Stimulated activated CD8-positive, alpha-beta memory T cell treated with anti-CD3 and anti-CD28 coated beads, Interleukin-15, amount 100 ng/mL, for 4 hours (primary cell): Measurements from ENCODE around the gene EXOC3L1.

Source experiments
- DNase-seq, 2 donors: peaks; one replicate each; pipeline ENCODE4 v3.0.0-alpha.2; 2020; ENCODE audit warnings: low read depth in 2 of 2

EXOC3L1 gene, protein sequence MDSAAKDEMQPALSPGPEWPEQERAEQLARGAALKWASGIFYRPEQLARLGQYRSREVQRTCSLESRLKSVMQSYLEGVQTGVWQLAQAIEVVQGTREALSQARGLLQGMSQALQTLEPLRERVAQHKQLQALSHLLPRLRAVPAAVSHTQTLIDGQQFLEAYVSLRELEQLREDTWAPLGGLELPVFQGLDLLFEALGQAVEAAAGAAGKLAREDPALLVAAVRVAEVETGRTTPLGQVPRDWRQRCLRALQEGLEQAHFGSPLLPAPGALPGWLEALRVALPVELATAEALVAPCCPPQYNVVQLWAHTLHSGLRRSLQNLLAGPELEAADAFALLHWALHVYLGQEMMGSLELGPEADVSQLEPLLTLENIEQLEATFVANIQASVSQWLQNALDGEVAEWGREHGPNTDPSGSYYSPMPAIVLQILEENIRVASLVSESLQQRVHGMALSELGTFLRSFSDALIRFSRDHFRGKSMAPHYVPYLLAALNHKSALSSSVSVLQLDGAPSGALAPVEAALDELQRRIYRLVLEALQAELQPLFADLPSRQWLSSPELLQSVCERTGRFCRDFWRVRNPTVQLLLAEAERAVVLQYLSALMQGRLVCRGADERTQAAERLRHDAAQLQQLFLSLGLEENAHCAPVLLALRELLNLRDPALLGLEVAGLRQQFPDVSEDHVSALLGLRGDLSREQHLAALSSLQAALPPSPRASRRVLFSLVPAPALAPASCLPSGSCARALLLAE

GRCh38 chr16:67190041-67190440 is at the start of gene EXOC3L1:
Gene EXOC3L1 (minus strand): TSS chr16:67190136. CDS start chr16:67189676, 460 bp downstream.
- no peak for DNase-seq

DNA sequence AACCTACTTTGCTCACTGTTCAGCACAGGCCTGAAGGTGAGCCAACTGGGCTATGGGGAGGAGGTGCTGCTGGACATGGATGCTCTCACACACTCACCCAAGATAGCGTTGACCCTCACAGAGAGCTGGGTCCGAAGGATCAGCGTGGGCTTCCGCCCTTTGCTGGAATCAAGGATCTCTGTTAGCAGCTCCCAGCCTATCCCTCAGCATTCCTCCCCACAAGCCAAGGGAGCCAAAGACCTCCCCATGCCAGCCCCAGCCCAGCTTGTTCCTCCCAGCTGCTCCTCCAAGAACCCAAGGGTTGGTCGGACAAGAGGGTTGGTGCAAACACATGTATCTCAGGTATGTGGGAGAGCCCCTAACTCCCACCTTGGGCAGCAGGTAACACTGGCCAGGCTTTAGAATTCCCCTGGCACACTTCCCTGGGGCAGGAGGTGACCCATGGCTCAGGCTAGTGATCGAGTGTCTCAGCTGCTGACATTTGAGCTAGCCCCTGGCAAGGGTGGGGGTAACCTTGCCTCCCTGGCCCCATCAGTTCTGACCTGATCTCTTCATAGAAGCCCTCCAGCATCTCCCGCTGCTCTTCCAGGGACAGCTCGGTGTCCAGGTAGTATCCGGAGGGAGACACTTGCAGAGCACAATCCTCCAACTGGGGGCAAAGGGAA is 49.0 kb upstream of the EXOC3L1 start:
- no peak for DNase-seq

- no peak for DNase-seq
Measured at GRCh38 chr16:67238278-67238575, 48.3 kb upstream of the EXOC3L1 start.

DNA sequence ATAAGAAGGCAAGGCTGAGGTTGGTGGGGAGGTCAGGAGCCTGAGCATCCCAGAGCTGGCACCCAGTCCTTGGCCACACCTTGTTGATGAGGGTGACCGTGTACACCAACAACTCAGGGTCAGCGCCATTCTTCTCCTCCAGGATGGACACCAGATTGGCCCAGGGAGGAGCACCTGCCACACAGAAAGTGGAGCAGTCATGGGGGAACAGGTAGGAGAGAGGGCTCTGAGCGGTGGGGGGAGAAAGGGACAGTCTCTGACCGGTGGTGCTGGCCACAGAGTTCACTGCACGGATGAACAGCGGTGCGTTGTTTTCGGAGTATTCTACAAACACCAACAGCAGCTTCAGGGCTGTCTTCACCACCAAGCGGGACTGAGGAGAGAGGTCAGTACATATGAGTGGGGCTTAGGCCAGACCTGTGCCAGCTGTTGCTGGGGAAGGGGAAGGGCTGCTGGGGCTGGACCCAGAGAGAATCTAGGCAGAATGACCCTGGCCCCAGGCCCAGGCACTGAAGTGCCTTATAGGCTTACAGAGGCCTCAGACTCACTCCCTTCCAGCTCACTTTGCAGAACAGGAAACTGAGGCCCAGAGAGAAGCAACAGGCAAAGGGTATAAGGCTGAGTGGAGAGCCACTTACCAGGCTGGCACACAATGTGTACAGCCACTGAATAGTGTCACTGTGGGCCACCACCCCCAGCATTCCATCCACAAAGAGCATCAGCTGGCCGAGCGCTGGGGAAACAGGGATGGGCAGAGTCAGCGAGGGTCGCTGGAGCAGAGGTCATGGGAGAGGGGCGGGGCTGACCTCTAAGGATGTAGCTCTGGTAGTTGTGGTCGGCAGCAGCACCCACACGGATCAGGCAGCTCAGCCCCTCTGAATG is 47.7 kb upstream of the EXOC3L1 start:
- DNase-seq, result no peak

DNA sequence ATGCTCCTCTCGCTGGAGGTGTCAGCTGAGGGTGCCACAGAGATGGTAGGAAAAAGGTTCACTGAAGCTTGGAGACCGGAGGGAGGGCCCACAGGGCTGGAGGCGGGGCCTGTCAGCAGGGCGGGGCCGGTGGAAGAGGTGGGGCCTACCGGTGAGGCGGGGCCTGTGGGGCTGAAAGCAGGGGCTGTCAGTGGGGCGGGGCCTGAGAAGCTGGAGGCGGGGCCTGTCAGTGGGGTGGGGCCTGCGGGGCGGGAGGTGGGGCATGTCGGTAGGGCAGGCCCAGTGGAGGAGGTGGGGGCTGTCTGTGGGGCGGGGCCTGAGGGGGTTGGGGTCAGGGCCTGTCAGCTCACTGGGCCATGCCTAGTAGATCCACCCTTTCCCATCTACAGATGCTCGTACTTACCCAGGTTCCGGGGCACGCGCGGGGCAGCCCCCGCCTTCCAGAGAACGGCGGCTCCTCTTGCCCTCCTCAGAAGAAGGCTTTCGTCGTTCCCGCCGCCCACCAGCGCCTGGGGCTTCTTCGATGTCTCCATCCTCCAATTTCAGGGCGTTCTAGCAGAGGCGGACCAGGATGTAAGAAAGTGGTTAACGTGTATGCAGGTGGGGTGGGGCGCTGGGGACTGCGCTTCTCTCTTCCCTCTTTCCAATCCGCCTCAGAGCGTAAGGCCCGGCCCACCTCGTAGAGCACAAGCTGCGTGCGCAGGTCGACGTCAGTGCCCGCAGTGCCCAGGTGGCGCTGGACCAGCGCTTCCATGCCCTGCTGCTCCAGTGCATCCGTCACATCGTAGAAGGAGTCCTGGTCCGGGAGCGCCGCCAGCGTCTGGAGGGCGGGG is 46.8 kb upstream of the EXOC3L1 start:
- peak in 1 of 2 donors; percentile 27 for DNase-seq

- DNase-seq, result no peak
Measured at GRCh38 chr16:67235816-67236562, 46.1 kb upstream of the EXOC3L1 start.

DNA sequence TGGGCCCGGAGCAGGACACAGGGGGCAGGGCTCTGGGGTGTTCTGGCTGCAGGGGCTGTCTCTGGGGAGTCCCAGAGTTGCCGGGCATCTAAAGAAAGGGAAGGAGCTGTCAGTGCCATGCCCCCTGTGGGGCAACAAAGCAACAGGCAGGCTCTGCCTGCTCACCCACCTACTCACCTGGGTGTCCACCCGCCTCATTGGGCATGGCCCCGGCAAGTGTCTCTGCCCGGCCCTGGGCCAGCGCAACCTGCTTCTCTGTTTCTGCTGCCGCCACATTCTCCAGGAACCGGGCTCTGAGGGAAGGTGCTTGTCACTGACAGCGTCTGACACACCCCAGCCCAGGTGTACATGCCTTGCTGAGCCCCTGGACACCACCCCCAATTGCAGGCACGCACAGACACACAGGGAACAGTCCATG is 44.3 kb upstream of the EXOC3L1 start:
- DNase-seq, result no peak

DNA sequence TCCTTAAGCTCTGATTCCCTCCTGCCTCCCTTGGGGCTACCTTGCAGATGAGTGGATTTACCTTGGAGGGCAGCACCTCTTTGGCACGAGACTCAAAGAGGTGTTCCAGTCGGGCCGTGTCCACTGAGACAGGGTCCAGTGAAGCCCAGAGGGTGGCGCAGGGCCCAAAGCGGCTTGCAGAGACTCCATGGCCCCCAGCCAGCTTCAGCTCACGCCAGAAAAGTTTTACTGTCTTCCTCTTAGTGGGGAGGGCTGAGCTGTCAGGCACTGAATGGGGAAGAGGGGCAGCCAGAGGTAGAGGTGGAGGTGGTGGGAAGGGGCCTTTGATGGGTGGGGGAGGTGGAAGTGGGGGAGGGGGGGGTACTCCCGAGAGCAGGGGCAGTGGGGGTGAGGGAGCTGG is 43.7 kb upstream of the EXOC3L1 start:
- DNase-seq, result no peak

DNA sequence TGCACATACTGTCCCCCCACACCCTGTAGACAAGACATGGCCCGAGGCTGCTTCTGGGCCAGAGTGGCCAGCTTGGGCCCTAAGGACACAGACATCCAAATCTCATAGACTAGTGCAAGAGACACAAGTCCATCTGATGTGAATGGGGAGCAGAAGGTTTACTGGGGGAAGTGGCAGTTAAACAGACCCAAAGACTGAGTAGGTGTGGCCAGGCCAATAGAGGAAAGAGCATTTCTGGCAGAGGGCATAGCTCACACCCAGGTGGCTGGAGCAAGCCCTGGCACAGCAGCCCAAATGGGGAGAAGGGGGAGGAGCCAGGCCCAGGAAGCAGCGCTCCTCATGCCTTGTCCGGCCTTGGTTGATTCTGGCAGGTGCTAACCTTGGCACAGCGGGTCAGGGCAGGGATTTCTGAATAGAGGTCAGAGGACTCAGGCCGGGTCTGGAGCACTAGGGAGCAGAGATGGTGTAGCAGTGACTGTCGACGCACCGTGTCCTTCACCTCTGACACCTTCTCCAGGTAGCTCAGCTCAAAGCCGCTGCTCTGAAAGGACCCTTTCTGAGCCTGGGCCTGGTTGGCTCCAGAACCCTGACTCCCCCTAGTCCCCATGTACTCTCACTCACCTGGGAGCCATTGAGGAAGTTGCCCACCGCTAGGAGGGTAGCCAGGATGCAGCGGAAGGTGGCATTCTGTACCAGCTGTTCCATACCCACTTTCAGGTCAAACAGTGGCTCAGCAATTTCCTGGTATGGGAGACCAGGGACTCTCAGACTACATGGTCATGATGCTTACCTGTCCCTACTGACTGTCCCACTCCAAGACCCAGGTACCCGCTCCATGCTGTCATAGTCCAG is 41.1 kb upstream of the EXOC3L1 start:
- DNase-seq, result no peak

- no peak for DNase-seq
Measured at GRCh38 chr16:67229906-67230808, 40.2 kb upstream of the EXOC3L1 start.

GRCh38 chr16:67228905-67229304 is 39.0 kb upstream of the EXOC3L1 start:
- no peak for DNase-seq

- no peak for DNase-seq
Measured at GRCh38 chr16:67228034-67228785, 38.3 kb upstream of the EXOC3L1 start.

GRCh38 chr16:67227567-67227921 is 37.6 kb upstream of the EXOC3L1 start:
- DNase-seq, result no peak

DNA sequence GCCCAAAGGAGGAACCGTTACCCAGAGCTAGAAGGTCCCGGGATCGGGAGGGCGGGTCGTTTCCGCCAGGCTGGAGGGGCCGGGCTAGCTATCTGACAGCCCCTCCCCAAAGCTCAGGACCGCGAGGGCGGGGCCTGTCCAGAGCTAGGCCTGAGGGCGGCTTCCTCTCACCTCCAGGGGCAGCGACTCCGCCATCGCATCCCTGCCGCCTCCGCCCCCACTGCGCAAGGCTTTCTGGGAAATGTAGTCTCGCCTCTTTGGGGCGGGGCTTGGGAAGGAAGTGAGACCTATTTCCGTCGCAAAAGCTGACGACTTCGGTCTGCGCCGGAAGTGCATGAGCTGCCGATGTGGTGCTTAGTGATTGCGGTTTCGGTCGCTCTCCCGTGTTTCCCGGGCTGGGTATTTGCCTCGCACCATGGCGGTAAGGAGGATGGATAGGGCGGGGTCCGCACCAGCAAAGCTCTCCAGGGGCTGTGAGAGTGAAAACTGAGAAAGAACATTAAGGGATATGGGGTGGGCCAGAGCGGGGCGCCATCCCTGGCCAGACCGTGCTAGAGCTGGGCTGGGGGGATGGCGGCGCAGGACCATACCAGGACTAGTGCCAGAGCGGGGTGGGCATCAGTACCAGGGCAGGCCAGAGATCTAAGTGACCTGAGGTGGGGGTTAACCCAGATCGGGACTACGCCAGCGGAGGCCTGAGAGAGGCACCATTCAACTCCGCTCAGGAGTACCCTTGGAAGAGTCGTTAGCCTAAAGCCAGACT is 37.0 kb upstream of the EXOC3L1 start, which contains the start of gene TMEM208:
Gene TMEM208 (plus strand): TSS at position 327 of the 763 bp plus-strand sequence. CDS start 89 bp downstream, at position 416.
- peak; percentile 97 for DNase-seq

- DNase-seq, result no peak
Measured at GRCh38 chr16:67226295-67226803, 36.4 kb upstream of the EXOC3L1 start.

DNA sequence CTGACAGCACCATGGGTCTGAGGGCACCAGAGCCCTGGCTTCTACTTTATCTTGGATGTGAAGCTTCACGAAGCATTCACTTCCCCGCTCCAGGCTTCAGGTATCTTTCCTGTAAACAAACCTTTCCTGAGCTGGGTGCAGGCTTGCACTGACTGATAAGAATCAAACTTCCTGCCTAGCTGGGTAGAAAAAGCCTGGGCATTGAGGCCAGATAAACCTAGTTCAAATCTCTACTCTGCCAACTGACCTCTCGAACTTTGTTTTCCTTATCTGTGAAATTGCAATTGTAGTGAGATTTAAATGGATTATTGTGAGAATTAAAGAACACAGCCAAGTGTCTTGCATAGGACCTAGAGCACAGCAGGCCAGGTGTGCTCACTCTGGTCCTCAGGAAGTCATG is 34.1 kb upstream of the EXOC3L1 start:
- DNase-seq, result no peak
